Left cardiac atrium (tissue), 4 donors: ENCODE results near the gene ODAD2. TPM values are rescaled to one million over a fixed set of nuclear protein-coding genes. Genes with fewer than 3 reads are reported as not detected.
"Not testable (repeated sequence)": the region's sequence is repeated elsewhere in the genome, so short reads cannot be mapped to it uniquely, and the experiment has no call there.

Experiments used
- ATAC-seq, 2 donors: fragments of 200-7000 bp; cut with Tn5 transposase; one replicate each; pipeline ENCODE4 v1.9.1; 2020; ENCODE audit warnings: mild to moderate bottlenecking in 2 of 2, moderate library complexity in 2 of 2
- DNase-seq: peaks from one replicate; pipeline ENCODE4 v3.0.0-alpha.2; 2020
- intact Hi-C, 2 donors: fragments of 100-400 bp; cut with DNase I; formaldehyde crosslinking; loops; one replicate each; pipeline versions ENCODE4 v1.14.1 to v1.15.1; 2022 to 2023
- long read RNA-seq: library from polyadenylated mRNA; unstranded; transcript quantifications from one replicate; pipeline ENCODE4 v2.0.0, GENCODE V29; 2021
- total RNA-seq, 2 donors: library from RNA; stranded (reverse); fragmentation: NEBNext Ultra II Directional; extraction: Animal tissue kit (Norgen Biotek cat#: 25700); gene quantifications; one replicate each; pipeline ENCODE4 v1.2.1, GENCODE V29; 2021
- donor health status: DM: no; HTN: yes; CAD: no.
- donor health status: DM: no; HTN: yes; CAD: no; lungs with severe emphysema.
- donor health status: DM: yes; HTN: yes; CAD: no.
- donor health status: Dilated cardiomyopathy.

ODAD2 gene
- under 1 TPM; 0.10 to 0.41 TPM for total RNA-seq
- long read RNA-seq, result 0 reads

GRCh38 chr10:27998954-27999275, at the start of gene ODAD2:
Gene ODAD2, minus strand, starts transcription at chr10:27999079. Its CDS starts 3,937 bp downstream, at chr10:27995142.
- no peak for DNase-seq
- no peak for ATAC-seq
- intact Hi-C loops, result no loop called here

- intact Hi-C loops, result no loop called here
- DNase-seq (no peak), ATAC-seq (no peak)
Measured at GRCh38 chr10:28047061-28047460, 48.2 kb upstream of the ODAD2 start.

GRCh38 chr10:28046579-28046978, 47.7 kb upstream of the ODAD2 start:
- DNase-seq (no peak), ATAC-seq (no peak)
- intact Hi-C loops, result no loop called here

- intact Hi-C loops, result no loop called here
- no peak for DNase-seq
- ATAC-seq, result no peak
Measured at GRCh38 chr10:28043941-28044340, 45.1 kb upstream of the ODAD2 start.

DNA sequence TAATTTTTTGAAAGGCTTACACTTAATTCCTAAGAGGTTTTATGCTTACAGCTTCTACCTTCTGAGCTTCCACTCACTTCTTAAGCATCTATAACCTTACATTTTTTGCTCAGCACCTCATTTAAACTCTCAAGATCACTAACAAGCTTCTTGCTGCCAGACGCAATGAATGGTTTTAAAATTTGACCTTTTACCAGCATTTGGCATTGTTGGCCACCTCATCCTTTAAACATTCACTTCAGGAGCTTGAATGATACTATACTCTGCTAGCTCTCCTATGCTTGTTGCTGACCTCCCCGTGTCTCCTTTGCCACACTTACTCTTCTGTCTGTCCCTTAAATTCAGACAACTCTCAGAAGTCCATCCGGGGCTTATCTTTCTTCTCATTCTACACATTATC, 37.7 kb upstream of the ODAD2 start:
- ATAC-seq, result no peak
- DNase-seq, result no peak
- intact Hi-C loops, result no loop called here

- no peak for DNase-seq
- ATAC-seq, result no peak
- intact Hi-C loops, result no loop called here
Measured at GRCh38 chr10:28020993-28021982, 22.4 kb upstream of the ODAD2 start.

GRCh38 chr10:28020080-28020860, 21.4 kb upstream of the ODAD2 start:
- intact Hi-C loops, result no loop called here
- DNase-seq (no peak), ATAC-seq (no peak)

- intact Hi-C loops, result no loop called here
Measured at GRCh38 chr10:28014651-28015050, 15.8 kb upstream of the ODAD2 start.

GRCh38 chr10:28012990-28013515, 14.2 kb upstream of the ODAD2 start:
- no peak for ATAC-seq
- intact Hi-C loops, result no loop called here
- DNase-seq, result no peak

More at GRCh38 chr10:28014651-28015050, 15.8 kb upstream of the ODAD2 start:
- DNase-seq, result no peak
- ATAC-seq, result no peak

DNA sequence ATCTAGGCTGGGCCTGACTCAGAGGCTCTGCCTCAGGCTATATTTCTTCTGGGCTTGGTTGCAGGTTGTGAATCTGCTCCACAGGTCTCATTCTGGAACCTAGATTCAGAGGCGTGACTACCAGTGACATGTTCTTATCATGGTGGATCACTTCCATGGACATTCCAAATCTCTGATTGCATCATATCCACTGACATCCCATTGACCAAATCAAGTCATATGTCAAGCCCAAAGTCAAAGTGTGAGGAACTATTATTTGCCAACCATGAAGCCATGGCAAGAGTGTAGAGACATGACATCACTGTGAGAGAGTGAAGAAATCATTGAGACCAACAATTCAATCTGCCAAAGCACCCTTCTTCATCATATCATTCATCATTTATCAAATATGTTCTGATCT, 11.9 kb upstream of the ODAD2 start:
- ATAC-seq, result no peak
- intact Hi-C loops, result no loop called here

DNA sequence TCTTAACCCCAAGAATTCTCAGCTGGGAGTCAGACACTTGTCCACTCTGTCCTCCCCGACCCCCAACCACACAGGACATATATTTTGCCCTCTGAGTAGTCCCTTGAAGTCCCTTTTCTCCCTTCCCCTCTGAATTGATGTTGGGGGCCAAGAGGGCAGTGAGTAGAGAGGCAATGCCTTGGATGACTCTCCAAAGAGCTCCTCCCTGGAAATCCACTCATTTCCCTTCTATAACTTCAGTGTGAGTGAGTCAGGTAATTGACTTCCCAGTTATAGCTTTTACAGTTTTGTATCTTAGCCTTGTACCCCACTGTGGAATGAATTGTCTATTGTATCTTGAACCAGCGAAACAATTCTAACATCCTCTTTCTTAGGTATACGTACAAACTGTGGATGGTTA, 9.2 kb upstream of the ODAD2 start:
- no peak for ATAC-seq
- intact Hi-C loops, result no loop called here

More for the DNA sequence above, 11.9 kb upstream of the ODAD2 start:
- DNase-seq, result no peak

DNA sequence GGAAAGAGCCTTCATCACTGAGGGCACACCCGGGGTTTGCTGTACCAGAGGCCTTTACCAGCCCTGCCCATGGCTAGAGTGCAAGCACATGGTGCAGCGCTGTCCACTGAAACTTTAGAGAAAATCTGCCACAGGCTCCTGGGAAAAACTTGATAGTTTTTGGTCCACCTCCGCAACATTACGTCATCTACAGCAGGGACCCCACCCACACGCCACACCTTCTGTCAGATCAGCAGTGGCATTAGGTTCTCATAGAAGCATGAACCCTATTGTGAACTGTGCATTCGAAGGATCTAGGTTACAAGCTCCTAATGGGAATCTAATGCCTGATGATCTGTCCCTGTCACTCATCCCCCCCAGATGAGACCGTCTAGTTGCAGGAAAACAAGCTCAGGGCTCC, 2.5 kb upstream of the ODAD2 start:
- DNase-seq, result no peak
- ATAC-seq, result no peak
- intact Hi-C loops, result no loop called here

More for the DNA sequence above, 9.2 kb upstream of the ODAD2 start:
- DNase-seq, result no peak

DNA sequence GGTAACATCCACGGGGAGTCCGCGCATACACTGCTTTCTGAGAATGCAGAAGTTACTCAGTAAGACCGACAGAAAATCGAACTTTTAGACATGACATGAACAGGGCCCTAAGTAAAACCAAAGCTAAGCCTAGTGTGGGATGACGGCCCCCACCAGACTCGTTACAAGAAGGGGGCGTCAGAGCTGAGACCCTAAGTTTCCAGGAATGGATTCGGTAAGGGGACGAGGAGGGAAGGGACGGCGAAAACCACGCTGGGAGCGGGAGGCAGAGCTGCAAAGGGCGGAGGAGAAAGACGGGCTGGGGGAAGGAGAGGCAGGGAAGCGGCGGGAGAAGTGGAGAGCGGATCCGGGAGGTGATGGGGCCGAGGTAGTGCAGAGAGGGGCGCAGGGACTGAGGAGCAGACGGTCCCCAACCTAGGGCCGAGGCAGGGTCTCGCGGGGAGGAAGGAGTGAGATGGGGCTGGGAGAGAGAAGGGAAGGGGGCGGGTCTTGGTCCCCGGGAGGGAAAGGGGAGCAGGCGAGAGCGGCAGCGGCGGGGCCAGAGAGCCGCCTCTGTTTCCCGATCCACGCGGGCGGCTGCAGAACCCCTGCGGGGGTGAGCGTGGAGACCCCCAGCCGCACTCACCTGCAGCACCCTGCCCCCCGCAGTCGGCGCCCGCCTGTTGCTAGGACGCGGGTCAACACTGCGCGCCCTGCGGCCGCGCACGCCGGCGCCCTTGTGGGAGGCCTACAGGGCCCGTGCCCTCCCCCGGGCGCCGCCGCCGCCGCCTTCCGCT, 513 bp downstream of the ODAD2 start:
- intact Hi-C loops, result no loop called here
- DNase-seq, result peak; percentile 23
- ATAC-seq, result peak; percentile 91 to 94

DNA sequence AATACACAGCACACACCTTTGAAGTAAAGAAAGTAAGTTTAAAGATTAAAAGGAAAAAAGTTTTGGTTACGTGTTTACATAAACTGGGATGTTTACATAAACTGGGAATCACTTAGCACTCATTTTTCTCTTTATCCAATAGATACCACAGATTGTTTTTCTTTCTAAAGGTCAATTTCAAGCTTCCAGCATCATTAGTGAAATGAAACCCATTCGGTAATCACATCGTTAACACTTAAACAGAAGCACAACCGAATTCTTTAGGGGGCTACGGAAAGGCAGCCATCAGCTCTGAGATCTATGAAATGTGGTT, 1.1 kb downstream of the ODAD2 start:
- DNase-seq, result no peak
- intact Hi-C loops, result no loop called here
- no peak for ATAC-seq

GRCh38 chr10:27995311-27995710, 3.6 kb downstream of the ODAD2 start:
- ATAC-seq, result no peak

DNA sequence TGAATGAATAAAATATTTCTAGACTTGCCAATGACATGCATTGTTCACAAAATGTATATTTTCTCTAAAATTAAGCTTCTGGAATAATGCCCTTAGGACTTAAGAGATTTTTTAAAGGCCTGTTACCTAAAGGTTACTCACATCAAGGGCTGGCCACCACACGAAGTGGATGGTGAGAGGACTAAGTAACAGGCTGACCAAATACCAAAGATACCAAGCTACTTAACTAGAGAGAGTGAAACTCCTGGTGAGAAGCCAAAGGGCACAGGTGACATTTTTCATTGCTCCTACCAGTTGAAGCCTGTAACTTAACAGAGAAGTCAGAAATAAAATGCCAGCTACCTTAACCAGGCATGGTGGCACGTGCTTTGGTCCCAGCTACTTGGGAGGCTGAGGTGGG, 9.5 kb downstream of the ODAD2 start:
- intact Hi-C loops, ATAC-seq, DNase-seq: not testable (repeated sequence)

More at GRCh38 chr10:27995311-27995710, 3.6 kb downstream of the ODAD2 start:
- DNase-seq, result no peak
- intact Hi-C loops, result no loop called here

- no peak for DNase-seq
- intact Hi-C loops, result no loop called here
- ATAC-seq, result no peak
Measured at GRCh38 chr10:27986821-27987220, 12.1 kb downstream of the ODAD2 start.

GRCh38 chr10:27982875-27983543, 15.9 kb downstream of the ODAD2 start:
- DNase-seq (no peak), ATAC-seq (no peak)
- intact Hi-C loops, result no loop called here

GRCh38 chr10:27981744-27982143, 17.1 kb downstream of the ODAD2 start:
- intact Hi-C loops, result no loop called here
- DNase-seq (no peak), ATAC-seq (no peak)
